Naive B cell (primary cell): ENCODE results near the gene ADAM22. TPM values are rescaled to one million over a fixed set of nuclear protein-coding genes. Genes with fewer than 3 reads are reported as not detected.

Experiments
- ATAC-seq, 2 donors: fragments of 150-1000 bp; cut with Tn5 transposase; 2 replicates each; pipeline ENCODE4 v1.10.0; 2021; ENCODE audit warnings: low read depth in 2 of 2, mild to moderate bottlenecking in 2 of 2, moderate library complexity in 2 of 2
- DNase-seq: peaks from one replicate; pipeline ENCODE4 v3.0.0; 2022
- H3K27ac Mint-ChIP-seq, 6 donors: one replicate each; pipeline ENCODE4 v1.8.0; 2020 to 2022; ENCODE audit warnings: mild to moderate bottlenecking in 6 of 6, mixed read lengths in 6 of 6, moderate library complexity in 5 of 6, inconsistent platforms in 2 of 6
- H3K27me3 Mint-ChIP-seq, 3 donors: one replicate each; pipeline ENCODE4 v1.8.0; 2021 to 2022; ENCODE audit warnings: mixed read lengths in 3 of 3, mild to moderate bottlenecking in 1 of 3
- H3K36me3 Mint-ChIP-seq, 2 donors: one replicate each; pipeline ENCODE4 v1.8.0; 2020 to 2022; ENCODE audit warnings: mixed read lengths in 2 of 2, inconsistent platforms in 1 of 2, mild to moderate bottlenecking in 1 of 2
- H3K4me1 Mint-ChIP-seq, 3 donors: one replicate each; pipeline ENCODE4 v1.8.0; 2020 to 2022; ENCODE audit warnings: mixed read lengths in 3 of 3, inconsistent platforms in 1 of 3, mild to moderate bottlenecking in 1 of 3, moderate library complexity in 1 of 3
- H3K4me3 Mint-ChIP-seq, 8 donors: one replicate each; pipeline ENCODE4 v1.8.0; 2020 to 2022; ENCODE audit warnings: mild to moderate bottlenecking in 8 of 8, mixed read lengths in 8 of 8, moderate library complexity in 8 of 8, inconsistent platforms in 2 of 8
- H3K9me3 Mint-ChIP-seq, 7 donors: one replicate each; pipeline ENCODE4 v1.8.0; 2020 to 2022; ENCODE audit warnings: mixed read lengths in 7 of 7, mild to moderate bottlenecking in 5 of 7, inconsistent platforms in 2 of 7, moderate library complexity in 1 of 7
- polyA plus RNA-seq, 6 donors: library from polyadenylated mRNA; unstranded; fragments of 300-500 nt; fragmentation: Illumina TruSeq; gene quantifications; one replicate each; pipeline ENCODE4 v1.2.3, GENCODE V29; 2021; ENCODE audit warnings: low read depth in 6 of 6

ADAM22 gene
- polyA plus RNA-seq, 6 donors from 2014 or later, result 0.05 to 1.6 (median 0.29) TPM; not detected in 1

DNA sequence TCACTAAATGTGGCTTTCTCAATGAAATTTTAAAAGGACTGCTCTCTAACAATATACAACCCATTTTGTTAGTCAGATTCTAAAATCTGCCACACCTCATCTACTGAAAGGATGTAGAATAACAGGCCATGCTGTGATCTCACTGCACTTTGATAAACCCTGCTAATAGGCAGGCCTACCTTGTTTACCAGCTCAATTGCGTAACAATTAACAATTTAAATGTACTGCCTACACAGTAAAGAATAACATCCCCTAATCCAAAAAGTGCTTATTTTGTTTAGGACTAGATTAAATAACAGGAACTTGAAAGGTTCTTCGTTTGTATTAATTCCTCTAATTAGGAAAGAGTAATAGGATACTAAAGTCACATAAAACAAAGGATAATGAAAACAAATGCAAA is 281.2 kb downstream of the ADAM22 start:
- no peaks in the 10 kb centered on the region for H3K27me3 Mint-ChIP-seq
- H3K9me3 Mint-ChIP-seq, result no peaks in the 10 kb centered on the region
- H3K36me3 Mint-ChIP-seq, result peaks cover 5 to 17% of the 10 kb centered on the region in 2 donors
- DNase-seq (no peak), ATAC-seq (no peak)
- H3K4me3 Mint-ChIP-seq, result no peak overlapping the region
- peaks cover 20 to 29% (median 26%) of the 10 kb centered on the region in 3 donors for H3K4me1 Mint-ChIP-seq
- H3K27ac Mint-ChIP-seq, result no peak overlapping the region

DNA sequence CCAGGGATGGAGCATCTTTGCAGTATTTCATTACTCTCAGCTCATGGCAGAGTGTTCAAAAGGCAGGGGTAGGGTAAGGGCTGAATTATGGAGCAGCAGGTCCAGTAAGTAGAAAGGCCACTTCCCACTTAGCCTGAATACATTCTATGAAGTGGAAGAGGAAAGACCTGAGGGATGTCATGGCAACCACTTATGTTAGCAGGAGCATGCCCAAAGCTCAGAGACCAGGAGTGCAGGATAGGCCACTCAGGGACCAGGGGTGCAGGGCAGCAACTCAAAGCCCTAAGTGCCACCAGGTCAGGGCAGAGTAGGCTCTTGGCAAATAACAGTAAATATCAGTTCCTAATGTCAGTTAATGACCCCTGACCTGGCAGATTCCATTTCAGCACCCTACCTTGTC is 282.2 kb downstream of the ADAM22 start:
- Mint-ChIP-seq H3K27ac (no peak overlapping the region), H3K27me3 (no peaks in the 10 kb centered on the region), H3K4me1 (peaks cover 30 to 39% (median 32%) of the 10 kb centered on the region in 3 donors), H3K4me3 (no peak overlapping the region), H3K36me3 (peaks cover 5 to 17% of the 10 kb centered on the region in 2 donors), H3K9me3 (no peaks in the 10 kb centered on the region)
- no peak for ATAC-seq
- no peak for DNase-seq

DNA sequence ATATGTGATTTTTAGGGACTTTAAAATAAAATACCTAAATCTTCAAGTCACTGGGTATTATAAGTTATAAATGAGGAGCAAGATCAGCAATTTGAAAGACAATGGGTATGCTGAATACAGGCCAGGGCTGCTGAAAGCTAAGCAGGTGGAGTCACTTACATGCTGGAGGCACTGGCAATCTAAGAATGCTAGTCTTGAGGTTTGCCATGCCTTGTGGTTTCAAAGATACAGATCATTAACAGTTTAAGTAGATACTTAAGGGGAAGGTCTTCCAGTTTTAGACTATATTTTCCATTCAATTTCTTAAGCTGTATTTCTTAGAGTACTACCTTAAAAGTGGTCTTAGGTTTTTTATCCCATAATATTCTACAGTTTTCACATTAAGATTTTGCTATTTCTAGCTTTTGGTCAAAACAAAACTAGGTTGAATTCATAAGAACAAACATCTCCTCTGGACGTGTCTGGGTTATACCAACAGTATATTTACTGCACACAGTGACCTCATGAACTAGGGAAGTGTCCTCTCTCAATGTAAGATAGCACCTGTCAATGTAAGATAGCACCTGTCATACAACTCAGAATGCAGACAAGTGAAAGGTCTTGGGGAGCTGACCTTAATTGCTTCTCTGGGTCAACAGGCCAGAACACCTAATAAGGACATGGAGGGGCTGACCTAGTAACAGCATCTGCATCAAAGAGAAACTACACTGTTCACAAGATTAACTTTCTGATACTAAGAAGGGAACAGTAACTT is 283.8 kb downstream of the ADAM22 start:
- peak overlapping the region; percentile 15 to 98 (median 79) for H3K27ac Mint-ChIP-seq
- H3K9me3 Mint-ChIP-seq, result no peaks in the 10 kb centered on the region
- H3K4me1 Mint-ChIP-seq, result peaks cover 31 to 39% (median 32%) of the 10 kb centered on the region in 3 donors
- peak overlapping the region; percentile 30 to 99 (median 97) for H3K4me3 Mint-ChIP-seq
- peaks cover 5 to 16% of the 10 kb centered on the region in 2 donors for H3K36me3 Mint-ChIP-seq
- H3K27me3 Mint-ChIP-seq, result no peaks in the 10 kb centered on the region
- ATAC-seq (peak; percentile 26 to 28), DNase-seq (peak; percentile 41)

DNA sequence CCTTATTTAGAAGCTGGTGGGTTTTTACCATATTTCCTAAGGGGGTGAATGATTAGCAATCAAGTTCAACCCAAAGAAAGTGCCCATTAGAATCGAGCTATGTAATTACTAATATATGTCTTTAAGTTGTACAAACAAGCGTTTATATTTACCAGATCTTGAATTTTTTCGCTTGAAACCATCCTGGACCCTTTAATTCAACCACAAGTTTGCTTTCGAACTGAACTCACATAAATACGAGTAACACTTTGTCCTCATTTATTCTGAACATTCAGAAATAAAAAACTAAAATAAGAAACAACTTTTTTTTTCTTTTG is 284.3 kb downstream of the ADAM22 start:
- Mint-ChIP-seq H3K4me3 (peak overlapping the region; percentile 94 to 99 (median 97)), H3K4me1 (peaks cover 26 to 39% (median 31%) of the 10 kb centered on the region in 3 donors)
- DNase-seq, result no peak

DNA sequence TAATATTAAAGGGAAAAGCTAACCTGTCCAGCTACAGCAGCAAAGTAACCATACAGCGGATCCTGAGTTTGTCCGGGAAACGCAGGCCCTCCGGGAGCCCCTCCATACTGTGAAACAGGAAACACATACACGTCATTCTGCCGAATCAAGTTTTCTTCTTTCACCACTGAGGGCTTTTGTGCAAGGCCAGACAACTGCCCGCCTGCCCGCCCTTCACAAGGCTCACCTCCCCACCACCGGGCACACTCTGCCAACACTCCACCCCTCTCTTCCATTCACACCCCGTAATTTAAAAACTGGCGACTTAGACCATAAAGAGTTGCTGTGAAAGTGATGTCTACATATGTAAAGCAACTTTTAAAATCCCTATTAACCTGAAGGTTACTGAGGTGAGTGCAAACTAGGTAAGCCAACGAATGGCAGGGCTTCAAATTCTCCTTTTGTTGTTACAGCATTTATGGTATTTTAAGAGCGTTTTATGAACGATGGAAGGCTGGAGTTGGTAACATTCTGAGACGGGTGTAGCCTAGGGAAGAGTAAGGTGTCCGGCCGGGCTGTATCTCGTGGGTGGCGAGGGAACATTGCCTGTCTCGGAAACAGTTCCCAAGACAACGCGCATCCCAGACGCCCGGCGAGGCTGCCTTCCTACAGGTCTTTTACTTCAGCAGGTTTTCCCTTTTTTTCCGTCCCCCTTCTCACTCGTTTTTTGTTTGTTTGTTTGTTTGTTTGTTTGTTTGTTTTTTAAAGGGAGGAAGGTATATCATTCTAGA is 285.0 kb downstream of the ADAM22 start:
- H3K27me3 Mint-ChIP-seq, result no peaks in the 10 kb centered on the region
- DNase-seq (peak; percentile 36), ATAC-seq (peak; percentile 3 to 13)
- peaks cover 25 to 39% (median 31%) of the 10 kb centered on the region in 3 donors for H3K4me1 Mint-ChIP-seq
- H3K4me3 Mint-ChIP-seq, result peak overlapping the region; percentile 94 to 99 (median 97)
- H3K36me3 Mint-ChIP-seq, result peaks cover 3 to 5% of the 10 kb centered on the region in 2 donors
- H3K27ac Mint-ChIP-seq, result peak overlapping the region; percentile 34 to 98 (median 92)
- no peaks in the 10 kb centered on the region for H3K9me3 Mint-ChIP-seq

More for the DNA sequence above, 284.3 kb downstream of the ADAM22 start:
- Mint-ChIP-seq H3K27ac (peak overlapping the region; percentile 34 to 98 (median 92)), H3K36me3 (peaks cover 5 to 10% of the 10 kb centered on the region in 2 donors), H3K9me3 (no peaks in the 10 kb centered on the region), H3K27me3 (no peaks in the 10 kb centered on the region)
- ATAC-seq, result no peak

DNA sequence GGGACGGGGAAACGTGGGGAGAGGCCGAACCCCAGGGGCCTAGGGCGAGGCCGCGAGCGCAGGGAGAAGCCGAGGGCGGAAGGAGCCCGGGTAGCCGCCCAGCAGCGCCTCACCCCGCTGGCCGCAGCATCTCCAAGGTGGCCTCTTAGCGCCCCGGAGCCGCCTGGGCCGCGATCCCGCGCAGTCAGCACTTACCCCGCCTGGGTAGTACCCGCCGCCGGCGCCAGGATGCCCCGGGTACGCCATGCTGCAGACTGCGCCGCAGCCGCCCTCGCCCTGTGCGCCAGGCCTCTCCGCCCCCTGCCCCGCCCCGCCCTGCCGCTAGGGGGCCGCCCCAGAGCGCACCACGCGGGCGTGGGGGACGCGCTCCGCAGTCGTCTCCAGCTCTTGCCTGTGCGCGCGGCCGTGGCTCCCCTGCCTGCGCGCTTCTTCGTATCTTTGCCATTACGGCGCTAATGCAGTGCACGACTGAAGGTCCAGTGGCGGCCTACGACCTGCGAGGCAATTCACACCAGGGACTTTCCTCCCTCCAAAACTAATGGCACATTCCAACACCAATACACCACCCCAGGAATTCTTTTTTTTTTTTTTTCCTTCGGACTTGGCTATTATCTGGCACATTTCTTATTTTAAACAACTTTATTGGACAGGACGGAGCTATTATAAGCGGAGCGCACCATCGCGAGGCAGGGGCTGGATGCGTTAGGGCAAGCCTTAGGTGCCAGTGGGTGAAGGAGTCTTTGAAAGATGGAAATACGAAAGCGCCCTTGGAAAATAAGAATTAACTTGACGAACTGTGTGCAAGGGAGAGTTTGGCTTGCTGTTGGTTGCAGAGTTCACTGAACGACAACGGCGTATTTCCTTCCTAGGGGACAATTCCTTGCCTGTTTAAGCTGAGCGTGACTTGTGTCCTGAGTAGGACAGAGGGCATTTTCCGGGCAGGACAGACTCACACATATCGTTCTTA is 286.0 kb downstream of the ADAM22 start, which contains the start of gene SRI:
TSS of gene SRI (minus strand) at position 258 of the 967 bp plus-strand sequence. CDS start at position 246, 12 bp downstream.
- DNase-seq (peak; percentile 91), ATAC-seq (peak; percentile 92 to 93)
- no peaks in the 10 kb centered on the region for H3K36me3 Mint-ChIP-seq
- peak within 1 kb of the TSS; percentile 90 to 98 (median 94) for H3K27ac Mint-ChIP-seq
- H3K4me1 Mint-ChIP-seq, result peaks cover 25 to 39% (median 31%) of the 10 kb centered on the region in 3 donors
- H3K4me3 Mint-ChIP-seq, result peak within 1 kb of the TSS; percentile 94 to 99 (median 97)
- no peaks in the 10 kb centered on the region for H3K27me3 Mint-ChIP-seq
- H3K9me3 Mint-ChIP-seq, result no peaks in the 10 kb centered on the region

DNA sequence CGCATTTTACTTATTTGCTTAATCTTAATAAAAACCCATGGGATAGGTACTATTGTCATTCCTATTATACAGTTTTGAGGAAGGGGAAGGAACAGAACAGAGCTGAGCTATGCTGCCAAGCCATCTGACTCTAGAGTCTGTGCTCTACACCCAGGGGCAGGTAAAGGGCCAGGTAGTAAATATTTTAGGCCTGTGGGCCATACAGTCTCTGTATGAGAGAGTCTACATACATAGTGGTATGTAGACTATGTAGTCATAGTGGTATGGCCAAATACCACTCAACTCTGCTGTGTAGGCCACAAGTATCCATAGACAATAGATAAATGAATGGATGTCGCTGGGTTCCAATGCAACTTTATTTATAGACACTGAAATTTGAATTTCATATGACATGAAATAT is 289.2 kb downstream of the ADAM22 start:
- peaks cover 17 to 25% (median 23%) of the 10 kb centered on the region in 3 donors for H3K4me1 Mint-ChIP-seq
- H3K27me3 Mint-ChIP-seq, result peaks cover 0 to under 1% (median 0%) of the 10 kb centered on the region in 3 donors
- peaks cover 0 to 3% (median 1%) of the 10 kb centered on the region in 7 donors for H3K9me3 Mint-ChIP-seq
- H3K4me3 Mint-ChIP-seq, result no peak overlapping the region
- H3K27ac Mint-ChIP-seq, result no peak overlapping the region
- DNase-seq (no peak), ATAC-seq (no peak)
- peaks cover 1 to 2% of the 10 kb centered on the region in 2 donors for H3K36me3 Mint-ChIP-seq

DNA sequence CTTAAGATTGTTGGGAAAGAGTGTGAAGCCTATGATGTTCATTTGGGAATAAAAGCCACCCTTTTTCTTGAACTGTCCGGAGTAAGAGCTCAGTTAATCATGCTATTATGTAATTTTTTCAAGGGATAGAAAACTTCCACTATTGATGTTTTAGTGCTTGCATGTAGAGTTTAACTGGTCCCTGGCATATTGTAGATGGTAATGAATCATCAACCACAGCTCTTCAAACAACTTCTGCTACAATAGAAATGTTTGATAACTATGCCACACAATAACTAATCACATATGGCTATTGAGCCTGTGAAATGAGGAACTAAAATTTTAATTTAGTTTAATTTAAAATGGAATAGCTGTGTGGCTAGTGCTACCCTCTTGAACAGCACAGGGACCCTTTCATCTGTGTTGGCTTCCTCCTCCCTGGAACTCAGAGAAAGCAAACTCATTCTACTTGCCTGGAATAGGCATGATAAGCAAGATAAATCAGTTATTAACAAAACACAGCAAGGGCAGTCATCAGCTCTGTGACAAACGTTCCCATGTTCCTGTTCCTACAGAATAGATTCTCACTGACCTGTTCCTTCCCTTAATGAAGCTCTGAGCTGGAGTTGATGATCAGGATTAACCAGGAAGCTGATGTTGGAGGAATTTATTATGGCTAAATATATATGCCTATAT is 290.7 kb downstream of the ADAM22 start:
- Mint-ChIP-seq H3K4me3 (no peak overlapping the region), H3K4me1 (peaks cover 10 to 15% (median 14%) of the 10 kb centered on the region in 3 donors), H3K27ac (no peak overlapping the region), H3K36me3 (peaks cover 8 to 10% of the 10 kb centered on the region in 2 donors), H3K27me3 (peaks cover 0 to 11% (median 10%) of the 10 kb centered on the region in 3 donors), H3K9me3 (peaks cover 0 to 17% (median 8%) of the 10 kb centered on the region in 7 donors)
- ATAC-seq (no peak), DNase-seq (no peak)

DNA sequence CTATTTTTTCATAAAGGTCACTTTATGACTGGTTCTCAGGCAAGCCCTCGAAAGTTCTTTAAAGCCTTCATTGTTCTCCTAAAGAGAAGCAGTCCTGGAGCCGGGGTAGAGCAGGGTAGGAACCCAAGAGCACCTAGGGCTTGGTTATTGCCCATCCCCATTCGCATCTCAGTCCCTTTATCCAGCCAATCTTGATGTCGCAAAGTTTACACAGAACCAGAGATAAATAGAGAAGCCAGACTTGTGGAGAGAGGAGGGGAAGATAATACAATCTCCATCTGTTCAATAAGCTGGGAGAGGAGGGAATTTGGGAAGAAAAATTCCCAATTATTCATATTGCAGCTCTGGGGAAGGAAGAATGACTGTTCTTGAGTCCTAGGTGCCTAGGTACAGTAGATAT is 292.1 kb downstream of the ADAM22 start:
- DNase-seq (no peak), ATAC-seq (no peak)
- no peak overlapping the region for H3K4me3 Mint-ChIP-seq
- peaks cover 8 to 10% of the 10 kb centered on the region in 2 donors for H3K36me3 Mint-ChIP-seq
- peaks cover under 1 to 2% (median 1%) of the 10 kb centered on the region in 3 donors for H3K4me1 Mint-ChIP-seq
- H3K27ac Mint-ChIP-seq, result no peak overlapping the region
- H3K27me3 Mint-ChIP-seq, result peaks cover 8 to 20% (median 20%) of the 10 kb centered on the region in 3 donors
- H3K9me3 Mint-ChIP-seq, result peaks cover 0 to 17% (median 8%) of the 10 kb centered on the region in 7 donors

DNA sequence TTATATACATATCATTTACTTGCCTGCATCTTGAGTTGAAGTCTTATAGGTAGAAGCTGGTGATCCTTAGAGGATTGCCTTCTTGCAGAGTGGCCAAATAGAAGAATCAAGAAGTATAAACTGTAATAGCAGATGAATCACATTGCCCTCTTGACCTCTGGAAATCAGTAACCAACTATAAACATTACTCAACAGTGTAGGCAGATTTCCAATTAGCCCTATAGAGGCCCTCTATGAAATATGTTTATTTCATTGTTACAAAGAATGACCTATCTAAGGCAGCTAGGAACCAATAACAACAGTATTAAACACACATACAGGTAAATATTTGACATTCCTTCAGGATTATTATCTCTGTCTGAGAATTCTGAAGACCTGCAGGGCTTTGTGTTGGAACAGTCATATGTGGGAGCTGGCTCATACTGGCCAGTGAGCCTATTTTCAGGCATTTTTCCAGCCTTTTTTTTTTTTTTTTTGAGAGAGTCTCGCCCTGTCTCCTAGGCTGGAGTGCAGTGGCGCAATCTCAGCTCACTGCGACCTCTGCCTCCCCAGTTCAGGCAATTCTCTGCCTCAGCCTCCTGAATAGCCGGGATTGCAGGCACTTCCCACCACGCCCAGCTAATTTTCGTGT is 292.9 kb downstream of the ADAM22 start:
- Mint-ChIP-seq H3K27me3 (peaks cover 10 to 28% (median 27%) of the 10 kb centered on the region in 3 donors), H3K4me3 (no peak overlapping the region), H3K36me3 (peaks cover 8 to 10% of the 10 kb centered on the region in 2 donors), H3K9me3 (peaks cover 0 to 17% (median 8%) of the 10 kb centered on the region in 7 donors), H3K27ac (no peak overlapping the region), H3K4me1 (no peaks in the 10 kb centered on the region)
- DNase-seq (no peak), ATAC-seq (no peak)

DNA sequence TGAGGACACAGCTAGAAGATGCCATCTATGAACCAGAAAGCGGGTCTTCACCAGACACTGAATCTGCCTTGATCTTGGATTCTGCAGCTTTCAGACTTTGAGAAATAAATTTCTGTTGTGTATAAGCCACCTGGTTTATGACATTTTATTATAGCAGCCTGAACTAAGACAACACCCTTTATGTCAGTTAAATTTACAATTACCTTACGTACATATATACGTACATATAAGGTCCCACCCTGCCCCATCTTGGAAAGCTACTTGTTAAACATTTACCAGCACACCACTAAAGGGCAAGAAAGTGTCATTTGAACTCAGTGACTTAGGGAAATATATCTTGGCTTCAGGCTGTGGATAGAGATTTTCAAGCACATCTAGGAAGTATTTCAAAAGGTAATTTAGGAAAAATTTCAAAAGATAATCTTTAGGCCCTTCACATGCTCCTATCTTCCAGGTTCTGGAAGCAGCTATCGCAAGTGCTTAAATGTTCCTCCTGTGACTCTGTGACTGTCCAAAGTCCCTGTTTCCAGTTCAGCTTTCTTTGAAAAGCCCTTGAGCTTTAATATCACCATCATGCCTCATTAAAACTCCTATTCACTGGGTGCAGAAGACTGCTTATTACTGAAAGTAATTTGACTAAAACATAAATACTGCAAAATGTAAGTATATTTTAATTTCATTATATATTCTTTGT is 295.4 kb downstream of the ADAM22 start:
- Mint-ChIP-seq H3K4me3 (no peak overlapping the region), H3K4me1 (no peaks in the 10 kb centered on the region), H3K9me3 (peaks cover 0 to 17% (median 8%) of the 10 kb centered on the region in 7 donors), H3K27me3 (peaks cover 16 to 34% (median 32%) of the 10 kb centered on the region in 3 donors), H3K36me3 (peaks cover 8 to 10% of the 10 kb centered on the region in 2 donors), H3K27ac (no peak overlapping the region)
- ATAC-seq (no peak), DNase-seq (no peak)
